SH-SY5Y (cell line): Measurements from ENCODE around the gene ADAMTSL1.

ENCODE experiments used
- GATA2 ChIP-seq: IDR thresholded peaks from 2 replicates; pipeline ENCODE4 v1.6.1; 2011; ENCODE audit warnings: mild to moderate bottlenecking, low read depth, low read length
- GATA3 ChIP-seq: IDR thresholded peaks from 2 replicates; pipeline ENCODE4 v1.6.1; 2011; ENCODE audit warnings: low read depth, mild to moderate bottlenecking, low read length, moderate library complexity

DNA sequence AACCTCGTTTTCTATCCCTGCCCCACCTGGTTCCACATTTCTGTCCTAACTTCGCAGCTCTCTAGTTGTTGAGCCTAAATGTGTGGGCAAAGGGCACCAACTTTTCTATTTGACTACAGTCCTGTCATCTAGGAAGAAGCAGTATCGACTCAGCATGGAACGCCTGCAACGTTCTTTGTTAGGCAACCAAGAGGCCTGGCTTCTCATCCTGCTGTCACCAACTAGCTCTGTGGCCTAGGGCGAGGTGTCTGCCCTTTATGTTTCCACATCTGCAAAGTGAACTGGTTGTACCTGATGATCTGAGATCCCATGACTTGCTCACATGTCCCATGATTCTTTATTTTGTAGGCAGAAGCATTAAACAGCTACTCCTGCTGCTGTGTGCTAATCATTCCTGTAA is 248.9 kb downstream of the ADAMTSL1 start:
- TF ChIP-seq GATA2 (no peak), GATA3 (no peak)
